HG03558 (cell line): ENCODE data around the gene NIPAL3.
"Not testable (repeated sequence)": the region's sequence is repeated elsewhere in the genome, so short reads cannot be mapped to it uniquely, and the experiment has no call there.

Experiments used
- ATAC-seq: cut with Tn5 transposase; IDR thresholded peaks from one replicate; pipeline ENCODE4 v1.9.1; 2021; ENCODE audit warnings: moderate number of reproducible peaks; ENCODE audit not compliant: unreplicated experiment; ENCODE audit errors: extremely low read depth

The NIPAL3 gene

GRCh38 chr1:24484199-24484598 is 68.6 kb downstream of the NIPAL3 start:
- ATAC-seq, result no peak

- ATAC-seq, result no peak
Measured at GRCh38 chr1:24486331-24487065, 70.9 kb downstream of the NIPAL3 start.

- no peak for ATAC-seq
Measured at GRCh38 chr1:24487455-24487854, 71.9 kb downstream of the NIPAL3 start.

GRCh38 chr1:24488159-24488558 is 72.6 kb downstream of the NIPAL3 start:
- ATAC-seq, result not testable (repeated sequence)

- no peak for ATAC-seq
Measured at GRCh38 chr1:24489674-24490073, 74.1 kb downstream of the NIPAL3 start.

GRCh38 chr1:24490101-24490781 is 74.6 kb downstream of the NIPAL3 start:
- ATAC-seq, result no peak

GRCh38 chr1:24491577-24492360 is 76.2 kb downstream of the NIPAL3 start:
- ATAC-seq, result no peak

GRCh38 chr1:24492935-24493334 is 77.3 kb downstream of the NIPAL3 start:
- not testable (repeated sequence) for ATAC-seq

GRCh38 chr1:24493785-24494184 is 78.2 kb downstream of the NIPAL3 start:
- no peak for ATAC-seq

- no peak for ATAC-seq
Measured at GRCh38 chr1:24498589-24498988, 83.0 kb downstream of the NIPAL3 start.

GRCh38 chr1:24500448-24501048 is 84.9 kb downstream of the NIPAL3 start:
- ATAC-seq, result no peak

- no peak for ATAC-seq
Measured at GRCh38 chr1:24501371-24502064, 85.9 kb downstream of the NIPAL3 start.

GRCh38 chr1:24502065-24502708 is 86.6 kb downstream of the NIPAL3 start:
- ATAC-seq, result no peak

GRCh38 chr1:24502709-24503058 is 87.1 kb downstream of the NIPAL3 start, which contains the start of gene RCAN3:
RCAN3 (plus strand) TSS chr1:24502836; CDS start chr1:24514373, 11,537 bp downstream.
- ATAC-seq, result no peak

GRCh38 chr1:24503059-24503751 is 87.6 kb downstream of the NIPAL3 start:
- ATAC-seq, result no peak

GRCh38 chr1:24503870-24504523 is 88.4 kb downstream of the NIPAL3 start:
- ATAC-seq, result no peak

GRCh38 chr1:24504560-24504959 is 89.0 kb downstream of the NIPAL3 start:
- no peak for ATAC-seq

- ATAC-seq, result no peak
Measured at GRCh38 chr1:24505816-24506215, 90.2 kb downstream of the NIPAL3 start.
